ENCODE data around the gene TGM6.

GRCh38 chr20:2381303-2381702 lies 602 bp downstream of the TGM6 start:
- no peak for TF ChIP-seq RAD21 (IDR thresholded peaks at IDR 0.05; ENCODE audit: low read depth)
- no peak for TF ChIP-seq CEBPB (IDR thresholded peaks at IDR 0.05)
- TF ChIP-seq, protein P1, sequence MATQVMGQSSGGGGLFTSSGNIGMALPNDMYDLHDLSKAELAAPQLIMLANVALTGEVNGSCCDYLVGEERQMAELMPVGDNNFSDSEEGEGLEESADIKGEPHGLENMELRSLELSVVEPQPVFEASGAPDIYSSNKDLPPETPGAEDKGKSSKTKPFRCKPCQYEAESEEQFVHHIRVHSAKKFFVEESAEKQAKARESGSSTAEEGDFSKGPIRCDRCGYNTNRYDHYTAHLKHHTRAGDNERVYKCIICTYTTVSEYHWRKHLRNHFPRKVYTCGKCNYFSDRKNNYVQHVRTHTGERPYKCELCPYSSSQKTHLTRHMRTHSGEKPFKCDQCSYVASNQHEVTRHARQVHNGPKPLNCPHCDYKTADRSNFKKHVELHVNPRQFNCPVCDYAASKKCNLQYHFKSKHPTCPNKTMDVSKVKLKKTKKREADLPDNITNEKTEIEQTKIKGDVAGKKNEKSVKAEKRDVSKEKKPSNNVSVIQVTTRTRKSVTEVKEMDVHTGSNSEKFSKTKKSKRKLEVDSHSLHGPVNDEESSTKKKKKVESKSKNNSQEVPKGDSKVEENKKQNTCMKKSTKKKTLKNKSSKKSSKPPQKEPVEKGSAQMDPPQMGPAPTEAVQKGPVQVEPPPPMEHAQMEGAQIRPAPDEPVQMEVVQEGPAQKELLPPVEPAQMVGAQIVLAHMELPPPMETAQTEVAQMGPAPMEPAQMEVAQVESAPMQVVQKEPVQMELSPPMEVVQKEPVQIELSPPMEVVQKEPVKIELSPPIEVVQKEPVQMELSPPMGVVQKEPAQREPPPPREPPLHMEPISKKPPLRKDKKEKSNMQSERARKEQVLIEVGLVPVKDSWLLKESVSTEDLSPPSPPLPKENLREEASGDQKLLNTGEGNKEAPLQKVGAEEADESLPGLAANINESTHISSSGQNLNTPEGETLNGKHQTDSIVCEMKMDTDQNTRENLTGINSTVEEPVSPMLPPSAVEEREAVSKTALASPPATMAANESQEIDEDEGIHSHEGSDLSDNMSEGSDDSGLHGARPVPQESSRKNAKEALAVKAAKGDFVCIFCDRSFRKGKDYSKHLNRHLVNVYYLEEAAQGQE (IDR thresholded peaks at IDR 0.05; ENCODE audit: low read depth): no peak
- no peak for TF ChIP-seq TAF1 (IDR thresholded peaks at IDR 0.05; ENCODE audit: low read depth)
- no peak for TF ChIP-seq YY1 (IDR thresholded peaks at IDR 0.05; ENCODE audit: low read depth)
